C4-2B (cell line): ENCODE measurements around the gene CD6.

Experiments used
- H3K27ac ChIP-seq: fragments of 450-650 bp; 2 replicates; pipeline ENCODE4 v1.5.1; 2017
- CTCF ChIP-seq: fragments of 450-650 bp; conservative IDR thresholded peaks from 2 replicates; pipeline ENCODE4 v1.5.1; 2017; ENCODE audit warnings: mild to moderate bottlenecking
- ZFX ChIP-seq: fragments of 450-650 bp; IDR thresholded peaks from 2 replicates; pipeline ENCODE4 v1.6.1; 2017

Gene CD6

GRCh38 chr11:61026121-61027031 lies 54.9 kb downstream of the CD6 start:
- H3K27ac ChIP-seq = no peak overlapping the region
- TF ChIP-seq CTCF (no peak), ZFX (no peak)

DNA sequence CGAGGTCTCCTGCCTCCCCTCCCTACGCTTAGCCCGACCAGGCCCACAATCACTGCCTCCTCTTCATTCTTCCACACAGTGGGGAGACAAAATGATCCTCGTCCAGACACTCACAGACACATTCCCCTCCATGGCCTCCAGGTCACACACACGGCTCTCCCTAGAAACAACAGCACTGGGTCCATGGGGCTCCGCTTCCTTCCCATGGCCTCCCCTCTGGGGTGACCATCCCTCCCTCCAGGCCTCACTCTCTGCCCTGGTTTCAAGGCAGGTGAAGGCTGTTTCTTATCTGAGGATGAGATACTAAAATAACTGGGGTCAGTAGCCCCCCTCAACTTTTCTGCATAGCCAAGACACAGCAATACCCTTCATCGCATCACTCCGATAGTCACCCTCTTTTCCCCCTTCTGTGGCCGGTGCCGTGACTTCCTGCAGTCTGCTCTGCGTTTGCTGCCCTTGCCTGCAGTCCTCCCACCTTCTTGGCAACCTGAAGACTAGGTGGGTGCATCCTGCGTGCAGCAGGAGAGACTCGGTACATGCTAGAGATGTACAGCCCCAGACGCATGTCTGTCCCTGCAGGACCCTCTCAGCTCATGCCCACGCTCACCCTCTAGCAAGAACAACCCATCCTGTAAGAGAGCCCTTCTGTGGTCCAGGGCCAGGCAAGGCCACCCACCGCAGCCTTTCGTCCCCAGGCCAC lies 55.8 kb downstream of the CD6 start:
- H3K27ac ChIP-seq = no peak overlapping the region
- TF ChIP-seq CTCF (no peak), ZFX (no peak)

- H3K27ac ChIP-seq = no peak overlapping the region
- TF ChIP-seq ZFX = no peak
- no peak for TF ChIP-seq CTCF
Observed at GRCh38 chr11:61028135-61028729, 56.8 kb downstream of the CD6 start.

GRCh38 chr11:61032824-61033223 lies 61.3 kb downstream of the CD6 start:
- no peak overlapping the region for H3K27ac ChIP-seq
- TF ChIP-seq CTCF (no peak), ZFX (no peak)

DNA sequence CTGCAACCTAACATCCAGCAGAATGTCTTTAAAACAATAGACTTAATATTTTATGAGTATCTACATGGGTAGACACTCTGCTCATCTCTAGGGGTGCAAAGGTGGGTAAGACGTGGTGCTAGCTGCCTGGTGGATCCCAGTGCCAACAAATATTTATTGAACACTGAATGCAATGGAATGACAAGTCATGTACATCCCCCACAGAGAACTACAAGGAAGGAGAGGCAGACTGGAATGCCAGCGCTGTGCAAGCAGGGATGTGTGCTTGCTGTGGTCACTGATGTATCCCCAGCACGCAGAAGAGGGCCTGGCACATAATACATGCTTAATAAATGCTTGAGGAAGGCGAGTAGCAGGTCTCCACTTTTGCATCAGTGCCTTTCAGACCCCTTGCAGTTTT lies 61.9 kb downstream of the CD6 start:
- no peak overlapping the region for H3K27ac ChIP-seq

DNA sequence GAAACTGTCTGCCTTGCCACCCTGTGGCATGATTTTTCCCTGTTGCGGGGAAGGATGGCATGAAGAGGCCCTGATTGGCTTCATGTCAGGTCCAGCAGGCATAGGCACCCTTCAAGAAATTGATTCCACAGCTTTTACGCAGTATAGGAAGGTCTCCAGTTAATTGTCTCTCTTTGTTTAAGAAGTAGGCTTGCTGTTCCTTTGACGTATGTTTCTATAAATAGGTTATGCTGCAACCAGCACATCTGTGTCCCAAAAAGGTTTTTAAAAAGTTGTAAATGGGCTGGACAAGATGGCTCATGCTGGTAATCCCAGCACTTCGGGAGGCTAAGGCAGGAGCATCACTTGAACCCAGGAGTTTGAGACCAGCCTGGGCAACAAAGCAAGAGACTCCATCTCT lies 62.6 kb downstream of the CD6 start:
- TF ChIP-seq ZFX = no peak
- TF ChIP-seq CTCF = no peak
- no peak overlapping the region for H3K27ac ChIP-seq

More for the DNA sequence above, 61.9 kb downstream of the CD6 start:
- TF ChIP-seq ZFX = no peak
- TF ChIP-seq CTCF = no peak
